Prostate gland (tissue), 2 donors: ENCODE results near the gene CCDC154. TPM values are rescaled to one million over a fixed set of nuclear protein-coding genes. Genes with fewer than 3 reads are reported as not detected.
A peak's percentile ranks its signal among the peaks of the same experiment; 100 is the strongest.

ENCODE experiments used
- DNase-seq: peaks from one replicate; pipeline ENCODE4 v3.0.0-alpha.2; 2019; ENCODE audit warnings: low spot score
- H3K27ac ChIP-seq, 2 donors: fragments of 200-600 bp; sonication (generic); 2 replicates each; pipeline ENCODE4 v1.5.1; 2017 to 2019
- H3K27me3 ChIP-seq: fragments of 200-600 bp; sonication (generic); replicated peaks from 2 replicates; pipeline ENCODE4 v1.5.1; 2019; ENCODE audit not compliant: insufficient read depth
- H3K36me3 ChIP-seq, 2 donors: fragments of 200-600 bp; sonication (generic); 1 replicate in 1 of 2; 2 replicates in 1 of 2; pipeline versions ENCODE4 v1.5.1 to v1.8.1; 2017 to 2019
- H3K4me1 ChIP-seq: fragments of 200-600 bp; sonication (generic); replicated peaks from 2 replicates; pipeline ENCODE4 v1.5.1; 2019
- H3K4me3 ChIP-seq, 2 donors: fragments of 200-600 bp; sonication (generic); 2 replicates each; pipeline ENCODE4 v1.5.1; 2017 to 2019
- H3K9me3 ChIP-seq: fragments of 200-600 bp; sonication (generic); 2 replicates; pipeline ENCODE4 v1.5.1; 2017
- POLR2A ChIP-seq: fragments of 450-650 bp; IDR thresholded peaks from one replicate; pipeline ENCODE4 v1.6.1; 2016; ENCODE audit warnings: antibody characterized with exemption, mild to moderate bottlenecking
- POLR2AphosphoS5 ChIP-seq: sonication (generic); formaldehyde crosslinking; IDR thresholded peaks from one replicate; pipeline ENCODE4 v1.6.1; 2017; ENCODE audit warnings: antibody characterized with exemption
- WGBS: methylation state at CpG from one replicate; pipeline ENCODE4 v1.1.5; 2018; 5-methylcytosine and 5-hydroxymethylcytosine counted together
- intact Hi-C: fragments of 100-400 bp; cut with DNase I; formaldehyde crosslinking; loops from one replicate; pipeline ENCODE4 v1.14.2; 2022
- total RNA-seq, 2 donors: library from RNA; depleted of rRNA; stranded (reverse); fragments of >200 nt; gene quantifications; one replicate each; pipeline ENCODE4 v1.1.0, GENCODE V29; 2016
- TF ChIP-seq, protein P1 (sequence below), 4 experiments: fragments of 200-600 bp in 2 of 4; fragments of 450-650 bp in 2 of 4; sonication (generic) in 2 of 4; IDR thresholded peaks; 1 replicate in 3 of 4; 2 replicates in 1 of 4; pipeline ENCODE4 v1.5.1; 2016 to 2019; ENCODE audit warnings: antibody characterized with exemption in 4 of 4, mild to moderate bottlenecking in 2 of 4, moderate library complexity in 2 of 4

The CCDC154 gene
- total RNA-seq, 2 donors from 2014 or later: 5.7 TPM; not detected in 1

DNA sequence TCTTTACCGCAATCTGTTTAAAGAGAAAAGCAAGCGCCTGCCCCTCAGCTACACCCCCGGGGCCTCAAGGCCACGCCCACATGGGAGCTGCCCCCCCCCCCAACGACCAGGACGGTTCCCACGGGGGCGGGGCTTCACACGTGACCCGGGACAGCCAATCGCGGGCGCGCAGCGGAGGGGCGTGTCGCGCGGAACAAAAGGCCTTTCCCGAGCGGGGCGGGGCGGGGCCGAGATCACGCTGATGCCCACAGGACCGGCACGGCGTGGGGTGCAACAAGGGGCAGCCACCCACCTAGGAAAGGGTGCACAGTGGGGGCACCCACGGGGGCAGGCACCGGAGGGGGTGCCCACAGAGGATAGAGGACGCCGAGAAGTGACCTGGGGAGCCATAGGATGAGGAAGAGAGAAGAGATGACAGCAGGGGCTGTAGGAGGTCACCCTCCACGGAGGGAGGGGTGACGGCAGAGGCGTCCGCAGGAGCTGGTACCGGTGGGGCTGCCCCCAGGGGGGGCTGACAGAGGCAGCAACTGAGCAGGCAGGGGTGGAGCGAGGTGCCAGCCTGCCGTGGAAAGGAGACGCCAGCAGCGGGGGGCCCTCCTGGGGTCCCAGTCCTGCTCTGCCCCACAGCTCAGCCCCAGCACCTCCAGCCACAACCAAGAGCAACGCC lies 36.1 kb downstream of the CCDC154 start:
- peak overlapping the region; percentile 20 to 37 for H3K27ac ChIP-seq

DNA sequence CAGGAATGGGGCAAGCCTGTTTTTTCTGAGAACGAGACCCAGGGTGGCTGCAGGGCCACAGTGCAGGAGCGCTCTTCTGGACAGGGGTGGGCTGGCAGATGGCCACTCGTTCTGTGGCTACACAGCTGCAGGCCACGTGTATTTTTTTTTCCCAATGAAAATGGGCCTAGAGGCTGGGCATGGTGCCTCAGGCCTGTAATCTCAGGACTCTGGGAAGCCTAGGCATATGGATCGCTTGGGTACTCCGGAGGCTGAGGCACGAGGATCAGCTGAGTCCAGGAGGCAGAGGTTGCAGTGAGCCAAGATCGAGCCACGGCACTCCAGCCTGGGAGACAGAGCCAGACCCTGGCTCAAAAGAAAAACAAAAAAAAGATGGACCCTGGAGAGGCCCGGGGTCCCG lies 36.6 kb downstream of the CCDC154 start:
- peak overlapping the region in 1 of 2 donors; percentile 20 for H3K27ac ChIP-seq
- peak overlapping the region; percentile 12 to 32 for H3K4me3 ChIP-seq
- no peaks in the 10 kb centered on the region for H3K27me3 ChIP-seq
- TF ChIP-seq, protein P1, sequence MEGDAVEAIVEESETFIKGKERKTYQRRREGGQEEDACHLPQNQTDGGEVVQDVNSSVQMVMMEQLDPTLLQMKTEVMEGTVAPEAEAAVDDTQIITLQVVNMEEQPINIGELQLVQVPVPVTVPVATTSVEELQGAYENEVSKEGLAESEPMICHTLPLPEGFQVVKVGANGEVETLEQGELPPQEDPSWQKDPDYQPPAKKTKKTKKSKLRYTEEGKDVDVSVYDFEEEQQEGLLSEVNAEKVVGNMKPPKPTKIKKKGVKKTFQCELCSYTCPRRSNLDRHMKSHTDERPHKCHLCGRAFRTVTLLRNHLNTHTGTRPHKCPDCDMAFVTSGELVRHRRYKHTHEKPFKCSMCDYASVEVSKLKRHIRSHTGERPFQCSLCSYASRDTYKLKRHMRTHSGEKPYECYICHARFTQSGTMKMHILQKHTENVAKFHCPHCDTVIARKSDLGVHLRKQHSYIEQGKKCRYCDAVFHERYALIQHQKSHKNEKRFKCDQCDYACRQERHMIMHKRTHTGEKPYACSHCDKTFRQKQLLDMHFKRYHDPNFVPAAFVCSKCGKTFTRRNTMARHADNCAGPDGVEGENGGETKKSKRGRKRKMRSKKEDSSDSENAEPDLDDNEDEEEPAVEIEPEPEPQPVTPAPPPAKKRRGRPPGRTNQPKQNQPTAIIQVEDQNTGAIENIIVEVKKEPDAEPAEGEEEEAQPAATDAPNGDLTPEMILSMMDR (IDR thresholded peaks at IDR 0.05): no peak
- no peak for TF ChIP-seq POLR2A
- no peak for TF ChIP-seq POLR2AphosphoS5
- intact Hi-C loops: loop anchor here (5.0 kb wide), 1 partner anchor 50 kb away; no protein-coding TSS in a partner anchor
- WGBS: 23% methylated on average over 10 of the region's 11 CpGs
- H3K4me1 ChIP-seq: peaks cover 3% of the 10 kb centered on the region
- H3K9me3 ChIP-seq: no peaks in the 10 kb centered on the region
- no peak for DNase-seq
- peaks cover 0 to 7% of the 10 kb centered on the region in 2 donors for H3K36me3 ChIP-seq

More for the DNA sequence above, 36.1 kb downstream of the CCDC154 start:
- intact Hi-C loops: loop anchor here (5.0 kb wide), 1 partner anchor 51 kb away; no protein-coding TSS in a partner anchor
- H3K27me3 ChIP-seq: no peaks in the 10 kb centered on the region
- TF ChIP-seq POLR2AphosphoS5 (peak; percentile 95), POLR2A (no peak)
- TF ChIP-seq, protein P1 (IDR thresholded peaks at IDR 0.05): no peak
- H3K9me3 ChIP-seq: no peaks in the 10 kb centered on the region
- H3K36me3 ChIP-seq: peaks cover 0 to 3% of the 10 kb centered on the region in 2 donors
- WGBS: 3% methylated on average over 38 of the region's 42 CpGs
- peaks cover 3% of the 10 kb centered on the region for H3K4me1 ChIP-seq
- H3K4me3 ChIP-seq: peak overlapping the region; percentile 12 to 32
- DNase-seq: peak; percentile 93

DNA sequence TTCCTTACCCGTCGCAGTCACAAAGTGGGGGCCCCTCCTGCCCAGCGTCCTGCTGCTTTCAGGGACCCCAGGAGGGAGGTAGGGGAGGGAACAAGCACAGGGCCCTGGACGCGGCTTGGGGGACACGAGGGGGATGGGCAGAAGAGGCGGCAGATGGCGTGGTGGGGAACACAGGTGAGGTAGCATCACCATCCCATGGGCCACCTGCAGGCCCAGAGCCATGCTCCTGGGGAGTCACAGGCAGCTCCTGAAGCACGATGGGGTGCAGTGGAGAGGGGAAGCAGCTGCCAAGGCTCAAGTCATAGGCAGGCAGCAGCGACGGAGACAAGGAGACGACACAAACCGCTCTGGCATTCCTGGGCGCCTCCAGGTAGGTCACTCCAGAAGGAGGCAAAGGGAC lies 40.6 kb downstream of the CCDC154 start:
- H3K4me3 ChIP-seq: no peak overlapping the region
- H3K9me3 ChIP-seq: no peaks in the 10 kb centered on the region
- TF ChIP-seq POLR2AphosphoS5 (no peak), POLR2A (no peak)
- TF ChIP-seq, protein P1 (IDR thresholded peaks at IDR 0.05): no peak
- 87% methylated on average over 14 of the region's 14 CpGs for WGBS
- peaks cover 3% of the 10 kb centered on the region for H3K4me1 ChIP-seq
- H3K36me3 ChIP-seq: peaks cover 4 to 15% of the 10 kb centered on the region in 2 donors
- H3K27ac ChIP-seq: no peak overlapping the region
- DNase-seq: no peak
- H3K27me3 ChIP-seq: no peaks in the 10 kb centered on the region
- intact Hi-C loops: no loop called here

DNA sequence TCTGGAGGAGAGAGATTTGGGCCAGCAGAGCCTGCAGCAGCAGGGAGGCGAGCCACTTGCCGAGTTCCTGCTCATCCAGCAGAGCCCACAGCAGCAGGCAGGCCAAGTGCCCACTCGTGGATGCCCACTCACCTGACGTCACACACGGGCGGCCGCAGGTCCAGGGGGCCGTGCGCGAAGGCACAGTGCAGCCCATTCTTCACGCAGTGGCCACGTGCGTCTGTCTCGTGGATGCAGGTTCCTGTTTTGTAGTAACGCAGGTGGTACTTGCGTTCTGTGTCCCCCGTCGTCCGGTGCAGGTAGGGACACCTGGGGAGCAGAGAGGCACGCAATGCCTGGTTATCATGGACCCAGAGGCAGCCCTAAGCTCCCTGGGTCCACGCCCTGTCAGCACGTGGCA lies 41.3 kb downstream of the CCDC154 start:
- Histone ChIP-seq H3K4me1 (peaks cover 3% of the 10 kb centered on the region), H3K27ac (no peak overlapping the region), H3K36me3 (peaks cover 4 to 17% of the 10 kb centered on the region in 2 donors), H3K9me3 (no peaks in the 10 kb centered on the region), H3K27me3 (no peaks in the 10 kb centered on the region), H3K4me3 (no peak overlapping the region)
- intact Hi-C loops: no loop called here
- 95% methylated on average over 22 of the region's 22 CpGs for WGBS
- DNase-seq: no peak
- TF ChIP-seq POLR2AphosphoS5 (no peak), POLR2A (no peak)
- TF ChIP-seq, protein P1 (IDR thresholded peaks at IDR 0.05): no peak

DNA sequence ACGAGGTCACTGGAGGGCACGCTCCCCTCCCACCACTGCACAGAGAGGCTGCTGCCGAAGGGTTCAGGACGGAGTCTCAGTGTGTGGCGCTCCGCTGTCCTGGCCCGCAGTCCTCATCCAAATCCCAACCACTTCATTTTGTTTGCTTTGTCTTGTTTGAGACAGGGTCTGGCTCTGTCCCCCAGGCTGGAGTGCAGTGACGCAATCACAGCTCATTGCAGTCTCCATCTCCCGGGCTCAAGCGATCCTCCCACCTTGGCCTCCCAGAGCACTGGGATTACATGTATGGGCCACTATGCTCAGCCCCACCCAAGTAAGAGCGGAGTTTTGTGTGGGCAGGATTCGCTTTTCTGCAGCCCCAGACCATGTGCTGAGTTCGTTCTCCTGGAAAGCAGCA lies 42.6 kb downstream of the CCDC154 start:
- no peaks in the 10 kb centered on the region for H3K27me3 ChIP-seq
- DNase-seq: no peak
- H3K4me3 ChIP-seq: no peak overlapping the region
- WGBS: 96% methylated on average over 13 of the region's 13 CpGs
- H3K9me3 ChIP-seq: no peaks in the 10 kb centered on the region
- H3K27ac ChIP-seq: no peak overlapping the region
- no peaks in the 10 kb centered on the region for H3K4me1 ChIP-seq
- intact Hi-C loops: no loop called here
- TF ChIP-seq POLR2AphosphoS5 (no peak), POLR2A (no peak)
- TF ChIP-seq, protein P1 (IDR thresholded peaks at IDR 0.05): no peak
- peaks cover 4 to 17% of the 10 kb centered on the region in 2 donors for H3K36me3 ChIP-seq
